Measurements from ENCODE around the gene SPAG17.

DNA sequence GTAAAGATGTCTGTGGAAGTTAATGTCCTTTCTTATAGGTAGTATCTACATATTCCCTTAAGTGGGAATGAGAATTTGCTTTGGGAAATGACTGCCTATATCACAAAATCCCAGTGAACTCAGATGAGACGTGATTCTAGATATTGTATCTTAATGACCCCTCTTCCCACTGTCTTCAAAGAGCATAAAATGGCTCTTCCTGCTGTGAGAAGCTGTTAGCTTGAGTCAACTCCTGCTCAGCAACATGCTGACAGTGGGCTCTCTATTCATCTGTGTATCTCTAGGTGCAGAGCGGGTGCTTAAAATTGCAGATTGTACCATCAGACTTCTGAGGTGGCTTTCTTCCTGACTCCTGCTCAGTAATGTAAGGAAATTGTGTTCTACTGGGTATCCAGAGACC lies 100.6 kb downstream of the SPAG17 start:
- no peak for TF ChIP-seq CTCF (conservative IDR thresholded peaks at IDR 0.05; ENCODE audit: low read depth, low read length)
- TF ChIP-seq EZH2 (IDR thresholded peaks at IDR 0.05; ENCODE audit: low read length, unreplicated experiment) = no peak
- TF ChIP-seq EZH2phosphoT487 (IDR thresholded peaks at IDR 0.05; ENCODE audit: borderline replicate concordance, low read length) = no peak
